Thoracic aorta (tissue), 2 donors: ENCODE results near the gene SH3GL3. TPM values are rescaled to one million over a fixed set of nuclear protein-coding genes. Genes with fewer than 3 reads are reported as not detected.

ENCODE experiments used
- ATAC-seq: fragments of 150-250 bp; one replicate; pipeline ENCODE4 v1.8.0; 2017; ENCODE audit warnings: low read depth; ENCODE audit not compliant: insufficient number of reproducible peaks, low FRiP score
- DNase-seq: peaks from one replicate; pipeline ENCODE4 v3.0.0-alpha.2; 2020; ENCODE audit warnings: low spot score
- H3K27ac ChIP-seq, 2 donors: fragments of 200-600 bp; sonication (generic); 1 replicate in 1 of 2; 2 replicates in 1 of 2; pipeline ENCODE4 v1.5.1; 2016; ENCODE audit warnings: mild to moderate bottlenecking in 2 of 2, moderate library complexity in 2 of 2
- H3K27me3 ChIP-seq: fragments of 200-600 bp; sonication (generic); replicated peaks from 2 replicates; pipeline ENCODE4 v1.6.0; 2016; ENCODE audit warnings: mild to moderate bottlenecking; ENCODE audit not compliant: insufficient read depth
- H3K36me3 ChIP-seq: fragments of 200-600 bp; sonication (generic); one replicate; pipeline ENCODE4 v1.5.1; 2016
- H3K4me1 ChIP-seq, 2 donors: fragments of 200-600 bp; sonication (generic); 1 replicate in 1 of 2; 2 replicates in 1 of 2; pipeline versions ENCODE4 v1.5.1 to v1.6.0; 2016; ENCODE audit warnings: low read depth in 2 of 2, mild to moderate bottlenecking in 1 of 2; ENCODE audit not compliant: control insufficient read depth in 1 of 2
- H3K4me3 ChIP-seq: fragments of 200-600 bp; sonication (generic); 2 replicates; pipeline ENCODE4 v1.5.1; 2016; ENCODE audit warnings: mild to moderate bottlenecking
- H3K9me3 ChIP-seq: fragments of 200-600 bp; sonication (generic); 2 replicates; pipeline ENCODE4 v1.5.1; 2016
- CTCF ChIP-seq: fragments of 200-600 bp; sonication (generic); IDR thresholded peaks from one replicate; pipeline ENCODE4 v1.5.1; 2019; ENCODE audit warnings: antibody characterized with exemption
- total RNA-seq, 2 donors: library from RNA; depleted of rRNA; stranded (reverse); fragments of >200 nt; gene quantifications; one replicate each; pipeline versions ENCODE4 v1.1.0 to v1.2.3, GENCODE V29; 2016

Gene SH3GL3
- total RNA-seq, 2 donors from 2014 or later = 4.9 TPM; not detected in 1

- Histone ChIP-seq H3K27me3 (no peaks in the 10 kb centered on the region), H3K4me1 (no peaks in the 10 kb centered on the region), H3K4me3 (no peak overlapping the region), H3K36me3 (no peaks in the 10 kb centered on the region), H3K27ac (no peak overlapping the region), H3K9me3 (peaks cover 4% of the 10 kb centered on the region)
- TF ChIP-seq CTCF = no peak
- ATAC-seq = no peak
- no peak for DNase-seq
Measured at GRCh38 chr15:83486363-83486762, 39.2 kb downstream of the SH3GL3 start.

GRCh38 chr15:83487519-83487918, 40.4 kb downstream of the SH3GL3 start:
- no peaks in the 10 kb centered on the region for H3K36me3 ChIP-seq
- no peak overlapping the region for H3K4me3 ChIP-seq
- no peak for TF ChIP-seq CTCF
- H3K4me1 ChIP-seq = no peaks in the 10 kb centered on the region
- no peaks in the 10 kb centered on the region for H3K27me3 ChIP-seq
- no peak for DNase-seq
- peaks cover 4% of the 10 kb centered on the region for H3K9me3 ChIP-seq
- H3K27ac ChIP-seq = no peak overlapping the region
- no peak for ATAC-seq

- no peaks in the 10 kb centered on the region for H3K36me3 ChIP-seq
- ATAC-seq (no peak), DNase-seq (no peak)
- no peak overlapping the region for H3K4me3 ChIP-seq
- H3K27me3 ChIP-seq = no peaks in the 10 kb centered on the region
- no peaks in the 10 kb centered on the region for H3K4me1 ChIP-seq
- no peaks in the 10 kb centered on the region for H3K9me3 ChIP-seq
- H3K27ac ChIP-seq = no peak overlapping the region
- no peak for TF ChIP-seq CTCF
Measured at GRCh38 chr15:83489690-83490089, 42.5 kb downstream of the SH3GL3 start.

- Histone ChIP-seq H3K4me1 (no peaks in the 10 kb centered on the region), H3K27ac (no peak overlapping the region), H3K27me3 (no peaks in the 10 kb centered on the region), H3K36me3 (no peaks in the 10 kb centered on the region), H3K4me3 (no peak overlapping the region), H3K9me3 (no peaks in the 10 kb centered on the region)
- no peak for TF ChIP-seq CTCF
- no peak for DNase-seq
- ATAC-seq = no peak
Measured at GRCh38 chr15:83491486-83491885, 44.3 kb downstream of the SH3GL3 start.

GRCh38 chr15:83496766-83497165, 49.6 kb downstream of the SH3GL3 start:
- Histone ChIP-seq H3K4me1 (no peaks in the 10 kb centered on the region), H3K36me3 (no peaks in the 10 kb centered on the region)

More at GRCh38 chr15:83496766-83497165, 49.6 kb downstream of the SH3GL3 start:
- Histone ChIP-seq H3K9me3 (peaks cover 8% of the 10 kb centered on the region), H3K27ac (no peak overlapping the region), H3K4me3 (no peak overlapping the region), H3K27me3 (no peaks in the 10 kb centered on the region)
- no peak for ATAC-seq
- DNase-seq = no peak
- TF ChIP-seq CTCF = no peak
